A549 (cell line): ENCODE results near the gene RASSF8. TPM values are rescaled to one million over a fixed set of nuclear protein-coding genes. Genes with fewer than 3 reads are reported as not detected.

ENCODE experiments used
- ATAC-seq, 2 experiments: fragments of 200-7000 bp in 1 of 2; fragments of >200 bp in 1 of 2; cut with Nextera tagmentation in 1 of 2; cut with Tn5 transposase in 1 of 2; 3 replicates each; pipeline versions ENCODE4 v1.8.0 to v1.9.1; 2018 to 2020; ENCODE audit warnings: mild to moderate bottlenecking in 1 of 2, moderate library complexity in 1 of 2
- CTCF ChIA-PET: fragments of 300-600 bp; sonication (Branson Sonifier 250); formaldehyde crosslinking; extraction: SDS; loops from one replicate; lab custom pipeline; 2021; ENCODE audit warnings: antibody characterized with exemption, inconsistent platforms; lab: Yijun Ruan, JAX
- POLR2A ChIA-PET: fragments of 350-600 bp; formaldehyde crosslinking; extraction: SDS; loops from one replicate; lab custom pipeline; 2021; ENCODE audit warnings: antibody characterized with exemption, inconsistent platforms; lab: Yijun Ruan, JAX
- DNase-seq, 2 experiments: peaks; one replicate each; pipeline versions ENCODE4 v3.0.0 to v3.0.0-alpha.2; 2011 to 2016; ENCODE audit warnings: low read depth in 1 of 2, low spot score in 1 of 2
- FAIRE-seq: peaks from 2 replicates; lab custom pipeline; 2011; peaks lifted over from hg19 to GRCh38; lab: Jason Lieb, UNC
- H3K27ac ChIP-seq, 2 experiments: fragments of >200 bp; sonication (Bioruptor Twin); formaldehyde crosslinking; 3 replicates each; pipeline ENCODE4 v1.5.1; 2016 to 2017
- H3K4me1 ChIP-seq: fragments of >200 bp; sonication (Bioruptor Twin); formaldehyde crosslinking; 3 replicates; pipeline ENCODE4 v1.6.1; 2016
- H3K4me2 ChIP-seq: fragments of >200 bp; sonication (Bioruptor Twin); formaldehyde crosslinking; 3 replicates; pipeline ENCODE4 v1.6.1; 2016
- H3K4me3 ChIP-seq: fragments of >200 bp; sonication (Bioruptor Twin); formaldehyde crosslinking; 3 replicates; pipeline ENCODE4 v1.5.1; 2016
- H3K9me3 ChIP-seq: fragments of >200 bp; sonication (Bioruptor Twin); formaldehyde crosslinking; 3 replicates; pipeline ENCODE4 v1.6.1; 2016
- BHLHE40 ChIP-seq: IDR thresholded peaks from 2 replicates; pipeline ENCODE4 v1.6.1; 2012; ENCODE audit warnings: low read depth, low read length, inconsistent platforms
- CBX8 ChIP-seq: fragments of 200-600 bp; sonication (generic); IDR thresholded peaks from 2 replicates; pipeline ENCODE4 v1.6.1; 2016
- CHD2 ChIP-seq: fragments of 150-350 bp; IDR thresholded peaks from 2 replicates; pipeline ENCODE4 v1.6.1; 2014; ENCODE audit warnings: low read length; ENCODE audit not compliant: partially characterized antibody
- CHD4 ChIP-seq: fragments of 200-600 bp; sonication (generic); IDR thresholded peaks from 2 replicates; pipeline ENCODE4 v1.6.1; 2016; ENCODE audit warnings: antibody characterized with exemption, mild to moderate bottlenecking, borderline replicate concordance
- CTCF ChIP-seq: fragments of >200 bp; sonication (Bioruptor Twin); formaldehyde crosslinking; IDR thresholded peaks from 3 replicates; pipeline ENCODE4 v1.5.1; 2016
- EHF ChIP-seq: fragments of 250-450 bp; sonication (Bioruptor Pico); IDR thresholded peaks from 2 replicates; pipeline ENCODE4 v1.5.0; 2020; ENCODE audit warnings: mild to moderate bottlenecking
- EHMT2 ChIP-seq: fragments of 200-600 bp; sonication (generic); IDR thresholded peaks from 2 replicates; pipeline ENCODE4 v1.6.1; 2016; ENCODE audit warnings: antibody characterized with exemption, low read depth, mild to moderate bottlenecking, moderate library complexity
- ESRRA ChIP-seq: fragments of 150-350 bp; IDR thresholded peaks from 2 replicates; pipeline ENCODE4 v1.6.1; 2014; ENCODE audit warnings: mild to moderate bottlenecking, low read length, borderline replicate concordance
- FOSL2 ChIP-seq, 2 experiments: fragments of 450-650 bp in 1 of 2; fragments of >200 bp in 1 of 2; sonication (Bioruptor Twin) in 1 of 2; formaldehyde crosslinking; IDR thresholded peaks; 2 replicates each; pipeline versions ENCODE4 v1.5.0 to v1.6.1; 2016 to 2020; ENCODE audit warnings: mild to moderate bottlenecking in 1 of 2, moderate library complexity in 1 of 2
- FOXS1 ChIP-seq: fragments of 250-450 bp; sonication (Bioruptor Pico); IDR thresholded peaks from 2 replicates; pipeline ENCODE4 v1.5.0; 2020; ENCODE audit warnings: mild to moderate bottlenecking, moderate library complexity
- HDAC2 ChIP-seq: fragments of 200-600 bp; sonication (generic); IDR thresholded peaks from 2 replicates; pipeline ENCODE4 v1.6.1; 2016
- HEYL ChIP-seq: fragments of 250-450 bp; sonication (Bioruptor Pico); IDR thresholded peaks from 2 replicates; pipeline ENCODE4 v1.8.0; 2021; ENCODE audit warnings: mild to moderate bottlenecking, moderate library complexity
- HOXA7 ChIP-seq: fragments of 250-450 bp; sonication (Bioruptor Pico); IDR thresholded peaks from 2 replicates; pipeline ENCODE4 v1.5.0; 2020; ENCODE audit warnings: mild to moderate bottlenecking, moderate library complexity
- HOXB5 ChIP-seq: fragments of 250-450 bp; sonication (Bioruptor Pico); IDR thresholded peaks from 2 replicates; pipeline ENCODE4 v1.5.0; 2020; ENCODE audit warnings: mild to moderate bottlenecking, moderate library complexity
- KDM5A ChIP-seq: fragments of 200-600 bp; sonication (generic); IDR thresholded peaks from 2 replicates; pipeline ENCODE4 v1.6.1; 2016; ENCODE audit warnings: antibody characterized with exemption, mild to moderate bottlenecking
- MAFK ChIP-seq: fragments of 450-650 bp; IDR thresholded peaks from 2 replicates; pipeline ENCODE4 v1.6.1; 2014; ENCODE audit not compliant: partially characterized antibody
- MAX ChIP-seq: IDR thresholded peaks from 2 replicates; pipeline ENCODE4 v1.6.1; 2012
- MAZ ChIP-seq: fragments of 150-350 bp; IDR thresholded peaks from 2 replicates; pipeline ENCODE4 v1.6.1; 2014; ENCODE audit warnings: antibody characterized with exemption, low read depth, low read length, borderline replicate concordance
- NFE2L2 ChIP-seq: fragments of 150-350 bp; conservative IDR thresholded peaks from 2 replicates; pipeline ENCODE4 v1.6.1; 2014; ENCODE audit warnings: low read length
- NR3C1 ChIP-seq: fragments of >200 bp; sonication (Bioruptor Twin); formaldehyde crosslinking; IDR thresholded peaks from 3 replicates; pipeline ENCODE4 v1.6.1; 2017
- POLR2A ChIP-seq: IDR thresholded peaks from 2 replicates; pipeline ENCODE4 v1.6.1; 2012; ENCODE audit warnings: mild to moderate bottlenecking, low read length
- RAD21 ChIP-seq, 2 experiments: fragments of >200 bp in 1 of 2; sonication (Bioruptor Twin) in 1 of 2; formaldehyde crosslinking in 1 of 2; IDR thresholded peaks in 1 of 2; conservative IDR thresholded peaks in 1 of 2; 2 replicates in 1 of 2; 3 replicates in 1 of 2; pipeline ENCODE4 v1.6.1; 2012 to 2018; ENCODE audit warnings: inconsistent platforms in 1 of 2
- RARB ChIP-seq: fragments of 250-450 bp; sonication (Bioruptor Pico); IDR thresholded peaks from 2 replicates; pipeline ENCODE4 v1.8.0; 2021; ENCODE audit warnings: mild to moderate bottlenecking, moderate library complexity
- RCOR1 ChIP-seq: fragments of 150-350 bp; IDR thresholded peaks from 2 replicates; pipeline ENCODE4 v1.6.1; 2014; ENCODE audit warnings: antibody characterized with exemption, low read length, low read depth
- RNF2 ChIP-seq: fragments of 200-600 bp; sonication (generic); IDR thresholded peaks from 2 replicates; pipeline ENCODE4 v1.6.1; 2016; ENCODE audit warnings: low read depth, mild to moderate bottlenecking, antibody characterized with exemption, moderate library complexity, borderline replicate concordance
- SMC3 ChIP-seq: fragments of >200 bp; sonication (Bioruptor Twin); formaldehyde crosslinking; IDR thresholded peaks from 3 replicates; pipeline ENCODE4 v1.6.1; 2018; ENCODE audit warnings: inconsistent platforms
- SREBF2 ChIP-seq: fragments of 450-650 bp; IDR thresholded peaks from 2 replicates; pipeline ENCODE4 v1.6.1; 2014; ENCODE audit warnings: mild to moderate bottlenecking, moderate library complexity
- TFCP2L1 ChIP-seq: fragments of 250-450 bp; sonication (Bioruptor Pico); IDR thresholded peaks from 2 replicates; pipeline ENCODE4 v1.5.0; 2021; ENCODE audit warnings: mild to moderate bottlenecking
- USF2 ChIP-seq: fragments of 450-650 bp; IDR thresholded peaks from 2 replicates; pipeline ENCODE4 v1.6.1; 2014; ENCODE audit warnings: antibody characterized with exemption
- ZFP36 ChIP-seq: fragments of 450-650 bp; IDR thresholded peaks from 2 replicates; pipeline ENCODE4 v1.6.1; 2014; ENCODE audit warnings: borderline replicate concordance; ENCODE audit not compliant: partially characterized antibody
- ZNF302 ChIP-seq: fragments of 250-450 bp; sonication (Bioruptor Pico); IDR thresholded peaks from 2 replicates; pipeline ENCODE4 v1.9.0; 2021; ENCODE audit warnings: inconsistent platforms, mild to moderate bottlenecking, moderate library complexity
- WGBS: methylation state at CpG from one replicate; pipeline ENCODE4 v1.1.6; 2017; ENCODE audit errors: missing lambda C conversion rate; 5-methylcytosine and 5-hydroxymethylcytosine counted together
- polyA plus RNA-seq, 4 experiments: library from polyadenylated mRNA; depleted of rRNA in 3 of 4; stranded (reverse); fragments of >200 nt; fragmentation: RNase III in 1 of 4; extraction: RNeasy Plus Mini Kit Qiagen cat#74134 plus additional on column Dnase treatment in 1 of 4; gene quantifications; 2 replicates in 3 of 4; 3 replicates in 1 of 4; pipeline ENCODE4 v1.2.3, GENCODE V29; 2011 to 2017

The RASSF8 gene
- polyA plus RNA-seq, 2 of the 4 experiments (the other 2 are of a cell fraction), result 5.7 to 8.7 TPM

- WGBS, result 95% methylated on average over 1 of the region's 1 CpG
- H3K4me1 ChIP-seq, result peaks cover 22% of the 10 kb centered on the region
- no peak for TF ChIP-seq NFE2L2
- TF ChIP-seq HEYL (CRISPR knock-in tag), result no peak
- TF ChIP-seq RARB (CRISPR knock-in tag), result no peak
- no peak for TF ChIP-seq MAFK
- no peak for TF ChIP-seq HOXA7 (CRISPR knock-in tag)
- TF ChIP-seq SMC3, result no peak
- no peak for TF ChIP-seq ESRRA
- TF ChIP-seq EHMT2, result no peak
- no peak for TF ChIP-seq TFCP2L1 (CRISPR knock-in tag)
- no peak for TF ChIP-seq MAX
- no peak for TF ChIP-seq ZNF302 (CRISPR knock-in tag)
- no peak for TF ChIP-seq KDM5A
- TF ChIP-seq CTCF, result no peak
- no peak for TF ChIP-seq NR3C1
- no peak for TF ChIP-seq HDAC2
- no peak for TF ChIP-seq CHD4
- no peak for TF ChIP-seq RCOR1
- no peak for TF ChIP-seq RAD21 (conservative IDR thresholded peaks at IDR 0.05 in 1 of 2, IDR thresholded peaks at IDR 0.05 in 1 of 2)
- TF ChIP-seq MAZ, result no peak
- no peak overlapping the region for H3K4me3 ChIP-seq
- H3K4me2 ChIP-seq, result no peak overlapping the region
- no peak for ATAC-seq
- H3K27ac ChIP-seq, result no peak overlapping the region
- H3K9me3 ChIP-seq, result no peaks in the 10 kb centered on the region
- CTCF ChIA-PET, result interaction anchor here (0.6 to 1.3 kb wide), 4 partner anchors 12 to 608 kb away, joined by 3 read pairs; no protein-coding TSS in a partner anchor
- no peak for FAIRE-seq
- POLR2A ChIA-PET, result no interaction called here
- DNase-seq, result no peak
These were observed 86.1 kb downstream of the RASSF8 start for GRCh38 chr12:26044592-26044991.

GRCh38 chr12:26046203-26046602, 87.7 kb downstream of the RASSF8 start:
- DNase-seq (no peak), FAIRE-seq (no peak)
- no peak overlapping the region for H3K4me2 ChIP-seq
- CTCF ChIA-PET, result no interaction called here
- POLR2A ChIA-PET, result no interaction called here
- no peak for TF ChIP-seq FOSL2 (IDR thresholded peaks at IDR 0.05)
- TF ChIP-seq FOSL2 (CRISPR knock-in tag; IDR thresholded peaks at IDR 0.05), result no peak
- TF ChIP-seq USF2, result no peak
- no peak for TF ChIP-seq RNF2
- TF ChIP-seq, all 56 proteins: peak for 0
- peaks cover 22% of the 10 kb centered on the region for H3K4me1 ChIP-seq
- H3K4me3 ChIP-seq, result no peak overlapping the region
- no peak overlapping the region for H3K27ac ChIP-seq
- ATAC-seq, result no peak
- no peaks in the 10 kb centered on the region for H3K9me3 ChIP-seq

- DNase-seq (no peak), FAIRE-seq (no peak), ATAC-seq (no peak)
- no peak overlapping the region for H3K4me3 ChIP-seq
- POLR2A ChIA-PET, result no interaction called here
- 90% methylated on average over 1 of the region's 1 CpG for WGBS
- no peak overlapping the region for H3K27ac ChIP-seq
- H3K9me3 ChIP-seq, result no peaks in the 10 kb centered on the region
- peaks cover 20% of the 10 kb centered on the region for H3K4me1 ChIP-seq
- no peak overlapping the region for H3K4me2 ChIP-seq
- no peak for TF ChIP-seq FOXS1 (CRISPR knock-in tag)
- no peak for TF ChIP-seq FOSL2 (IDR thresholded peaks at IDR 0.05)
- TF ChIP-seq FOSL2 (CRISPR knock-in tag; IDR thresholded peaks at IDR 0.05), result no peak
- no peak for TF ChIP-seq USF2
- no peak for TF ChIP-seq RCOR1
- TF ChIP-seq CBX8, result no peak
- no peak for TF ChIP-seq ZFP36
- no peak for TF ChIP-seq SREBF2
- TF ChIP-seq POLR2A, result no peak
- TF ChIP-seq EHF (CRISPR knock-in tag), result no peak
- TF ChIP-seq HOXB5 (CRISPR knock-in tag), result no peak
- TF ChIP-seq SMC3, result no peak
- TF ChIP-seq CHD2, result no peak
- TF ChIP-seq BHLHE40, result no peak
- TF ChIP-seq, all 56 proteins: peak for 0
- CTCF ChIA-PET, result no interaction called here
These were observed 88.4 kb downstream of the RASSF8 start for GRCh38 chr12:26046906-26047305.
